MG63 (cell line): ENCODE results near the gene TFDP1. TPM values are rescaled to one million over a fixed set of nuclear protein-coding genes. Genes with fewer than 3 reads are reported as not detected.

Source experiments
- DNase-seq: peaks from one replicate; pipeline ENCODE4 v3.0.0-alpha.2; 2020
- H3K27me3 ChIP-seq: fragments of 250-450 bp; sonication (Bioruptor Pico); 2 replicates; pipeline ENCODE4 v1.5.1; 2020; ENCODE audit warnings: mild to moderate bottlenecking, moderate library complexity
- H3K36me3 ChIP-seq: fragments of 250-450 bp; sonication (Bioruptor Pico); 2 replicates; pipeline ENCODE4 v1.5.1; 2020; ENCODE audit warnings: mild to moderate bottlenecking, moderate library complexity
- H3K4me3 ChIP-seq: fragments of 250-450 bp; sonication (Bioruptor Pico); 2 replicates; pipeline ENCODE4 v1.5.1; 2020; ENCODE audit warnings: mild to moderate bottlenecking, moderate library complexity
- H3K9me3 ChIP-seq: fragments of 250-450 bp; sonication (Bioruptor Pico); 2 replicates; pipeline ENCODE4 v1.5.1; 2020; ENCODE audit warnings: mild to moderate bottlenecking, moderate library complexity
- total RNA-seq: library from RNA; depleted of rRNA; stranded (reverse); fragments of >200 nt; shearing (Covaris generic); gene quantifications from 2 replicates; pipeline ENCODE4 v1.2.3, GENCODE V29; 2014; ENCODE audit warnings: low replicate concordance; rRNA removed

TFDP1 gene
- 38.3 and 131 TPM in 2 replicates for total RNA-seq

DNA sequence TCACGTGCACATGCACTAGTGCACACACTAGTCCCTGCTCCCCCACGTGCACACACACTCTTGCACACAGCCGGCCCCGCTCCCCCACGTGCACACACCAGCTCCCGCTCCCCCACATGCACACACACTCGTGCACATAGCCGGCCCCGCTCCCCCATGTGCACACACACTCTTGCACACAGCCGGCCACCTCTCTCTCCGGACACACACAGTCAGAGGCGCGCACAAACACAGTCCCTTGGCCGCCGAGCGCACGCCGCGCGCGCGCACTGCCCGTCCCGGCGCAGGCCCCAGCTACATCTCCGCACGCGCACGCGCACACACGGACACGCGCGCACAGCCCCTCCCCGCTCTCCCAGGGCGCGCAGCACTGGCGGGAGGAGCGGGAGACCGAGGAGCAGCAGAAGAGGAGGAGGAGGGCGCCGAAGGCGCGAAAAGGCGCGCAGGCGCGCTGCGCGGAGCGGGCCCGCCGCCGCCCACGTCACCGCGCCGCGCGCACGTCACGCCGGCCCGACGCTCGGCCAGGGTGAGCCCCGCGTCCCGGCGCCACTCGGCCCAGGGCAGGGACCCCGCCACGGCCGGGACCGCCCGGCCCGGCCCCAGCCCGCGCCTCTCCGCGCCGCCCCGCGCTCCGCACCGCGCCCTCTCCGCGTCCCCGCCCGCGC lies at the start of gene TFDP1:
TFDP1 (plus strand) TSS at position 549 of the 665 bp plus-strand sequence. CDS start 1,085 bp downstream, outside the sequence.
- Histone ChIP-seq H3K9me3 (no peaks in the 10 kb centered on the region), H3K4me3 (peak within 1 kb of the TSS; percentile 63), H3K36me3 (peaks cover 28% of the 10 kb centered on the region), H3K27me3 (no peaks in the 10 kb centered on the region)
- peak; percentile 92 for DNase-seq

GRCh38 chr13:113535381-113535781 lies 49.2 kb upstream of the TFDP1 start:
- DNase-seq = no peak
- H3K9me3 ChIP-seq = no peaks in the 10 kb centered on the region
- peaks cover 41% of the 10 kb centered on the region for H3K36me3 ChIP-seq
- H3K27me3 ChIP-seq = no peaks in the 10 kb centered on the region
- no peak overlapping the region for H3K4me3 ChIP-seq

GRCh38 chr13:113536461-113537110 lies 48.0 kb upstream of the TFDP1 start:
- DNase-seq = no peak
- H3K27me3 ChIP-seq = no peaks in the 10 kb centered on the region
- peaks cover 32% of the 10 kb centered on the region for H3K36me3 ChIP-seq
- no peak overlapping the region for H3K4me3 ChIP-seq
- H3K9me3 ChIP-seq = no peaks in the 10 kb centered on the region

DNA sequence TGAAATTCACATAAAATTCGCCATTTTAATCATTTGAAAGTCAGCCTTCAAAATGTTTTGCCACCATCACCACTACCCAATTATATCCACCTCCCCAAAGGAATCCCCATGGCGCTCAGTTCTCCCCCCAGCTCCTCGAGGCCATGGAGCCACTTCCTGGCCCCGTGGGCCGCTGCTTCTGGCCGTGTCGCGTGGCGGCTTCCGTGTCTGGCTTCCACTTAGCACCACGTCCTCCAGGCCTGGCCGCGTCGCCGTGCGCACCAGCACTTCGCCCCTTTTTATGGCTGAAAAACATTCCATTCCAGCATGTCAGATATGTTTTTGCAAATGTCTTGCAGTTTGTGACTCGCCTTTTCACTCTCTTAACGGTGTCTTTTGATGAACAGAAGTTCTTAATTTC lies 47.3 kb upstream of the TFDP1 start:
- Histone ChIP-seq H3K9me3 (no peaks in the 10 kb centered on the region), H3K27me3 (no peaks in the 10 kb centered on the region), H3K4me3 (no peak overlapping the region), H3K36me3 (peaks cover 29% of the 10 kb centered on the region)
- DNase-seq = no peak

DNA sequence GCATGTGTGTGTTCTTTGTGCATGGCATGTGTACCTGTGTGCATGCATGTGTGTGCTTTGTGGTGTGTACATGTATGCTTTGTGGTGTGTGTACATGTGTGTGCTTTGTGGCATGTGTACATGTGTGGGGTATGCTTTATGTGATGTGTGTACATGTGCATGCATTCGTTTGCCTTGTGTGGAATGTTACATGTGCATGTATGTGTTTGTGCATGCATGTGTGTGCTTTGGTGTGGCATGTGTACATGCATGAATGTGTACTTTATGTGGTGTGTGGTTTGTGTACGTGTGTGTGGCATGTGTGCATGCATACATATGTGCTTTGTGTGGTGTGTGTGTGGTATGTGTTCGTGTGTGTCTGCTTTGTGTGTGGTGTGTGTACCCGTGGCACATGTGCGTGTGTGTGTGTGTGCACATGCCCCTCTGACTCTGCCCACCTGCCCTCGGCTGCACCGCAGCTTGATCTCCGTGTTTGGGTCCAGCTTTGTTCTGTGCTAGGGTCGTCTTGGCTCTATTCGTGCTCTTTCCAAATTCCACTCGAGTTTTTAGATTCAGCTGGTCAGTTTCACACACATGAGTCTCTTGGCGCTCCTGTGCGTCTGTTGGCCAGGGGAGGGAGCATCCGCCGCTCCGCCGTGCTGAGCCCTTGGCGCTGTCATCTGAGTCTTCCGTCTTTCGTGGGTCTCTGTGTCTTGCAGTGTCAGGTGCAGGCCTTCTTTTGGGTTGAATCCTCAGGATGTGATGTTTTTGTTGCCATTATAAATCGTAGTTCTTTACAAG lies 46.5 kb upstream of the TFDP1 start:
- Histone ChIP-seq H3K27me3 (no peaks in the 10 kb centered on the region), H3K4me3 (no peak overlapping the region), H3K36me3 (peaks cover 29% of the 10 kb centered on the region), H3K9me3 (no peaks in the 10 kb centered on the region)
- DNase-seq = no peak

DNA sequence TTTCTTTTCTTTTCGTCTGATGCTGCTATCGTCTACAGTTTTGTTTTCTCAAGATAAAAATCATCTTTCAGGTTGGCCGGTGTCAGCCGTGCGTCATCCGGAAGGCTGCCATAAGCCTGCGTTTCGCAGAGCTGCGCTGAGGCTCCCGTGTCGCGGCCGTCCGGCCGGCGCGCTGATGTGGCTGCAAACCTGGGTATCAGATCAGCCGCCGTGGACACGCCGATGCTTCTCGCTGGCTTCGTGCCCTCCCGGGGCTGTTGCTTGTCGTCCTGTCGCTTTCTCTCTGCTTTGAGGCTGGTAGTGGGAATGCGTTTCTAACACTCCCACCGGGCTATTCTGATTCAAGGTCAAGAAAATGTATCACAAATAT lies 45.9 kb upstream of the TFDP1 start:
- H3K4me3 ChIP-seq = no peak overlapping the region
- no peak for DNase-seq
- H3K9me3 ChIP-seq = no peaks in the 10 kb centered on the region
- no peaks in the 10 kb centered on the region for H3K27me3 ChIP-seq
- H3K36me3 ChIP-seq = peaks cover 29% of the 10 kb centered on the region

GRCh38 chr13:113539176-113539575 lies 45.4 kb upstream of the TFDP1 start:
- Histone ChIP-seq H3K9me3 (no peaks in the 10 kb centered on the region), H3K27me3 (no peaks in the 10 kb centered on the region), H3K4me3 (no peak overlapping the region), H3K36me3 (peaks cover 29% of the 10 kb centered on the region)
- no peak for DNase-seq

DNA sequence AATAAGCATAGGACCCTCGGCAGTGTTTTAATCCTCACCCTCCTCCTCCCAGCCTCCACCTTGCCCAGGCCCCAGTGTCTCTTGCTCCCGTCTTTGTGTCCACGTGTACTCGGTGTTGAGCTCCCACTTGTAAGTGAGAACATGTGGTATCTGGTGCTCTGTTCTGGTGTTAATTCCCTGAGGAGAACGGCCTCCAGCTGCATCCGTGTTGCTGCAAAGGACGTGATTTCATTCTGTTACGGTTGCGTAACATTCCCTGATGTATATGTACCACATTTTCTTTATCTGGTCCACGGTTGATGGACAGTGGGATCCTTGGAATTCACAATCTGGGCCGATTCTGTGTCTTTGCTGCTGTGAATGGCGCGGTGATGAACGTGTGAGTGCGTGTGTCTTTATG lies 44.7 kb upstream of the TFDP1 start:
- no peak overlapping the region for H3K4me3 ChIP-seq
- no peaks in the 10 kb centered on the region for H3K9me3 ChIP-seq
- H3K27me3 ChIP-seq = no peaks in the 10 kb centered on the region
- no peak for DNase-seq
- H3K36me3 ChIP-seq = peaks cover 26% of the 10 kb centered on the region

- H3K27me3 ChIP-seq = no peaks in the 10 kb centered on the region
- no peaks in the 10 kb centered on the region for H3K9me3 ChIP-seq
- H3K36me3 ChIP-seq = peaks cover 24% of the 10 kb centered on the region
- H3K4me3 ChIP-seq = no peak overlapping the region
- no peak for DNase-seq
Observed at GRCh38 chr13:113540523-113540922, 44.0 kb upstream of the TFDP1 start.

- Histone ChIP-seq H3K9me3 (no peaks in the 10 kb centered on the region), H3K27me3 (no peaks in the 10 kb centered on the region), H3K36me3 (peaks cover 19% of the 10 kb centered on the region), H3K4me3 (no peak overlapping the region)
- DNase-seq = no peak
Observed at GRCh38 chr13:113542751-113543424, 41.7 kb upstream of the TFDP1 start.

DNA sequence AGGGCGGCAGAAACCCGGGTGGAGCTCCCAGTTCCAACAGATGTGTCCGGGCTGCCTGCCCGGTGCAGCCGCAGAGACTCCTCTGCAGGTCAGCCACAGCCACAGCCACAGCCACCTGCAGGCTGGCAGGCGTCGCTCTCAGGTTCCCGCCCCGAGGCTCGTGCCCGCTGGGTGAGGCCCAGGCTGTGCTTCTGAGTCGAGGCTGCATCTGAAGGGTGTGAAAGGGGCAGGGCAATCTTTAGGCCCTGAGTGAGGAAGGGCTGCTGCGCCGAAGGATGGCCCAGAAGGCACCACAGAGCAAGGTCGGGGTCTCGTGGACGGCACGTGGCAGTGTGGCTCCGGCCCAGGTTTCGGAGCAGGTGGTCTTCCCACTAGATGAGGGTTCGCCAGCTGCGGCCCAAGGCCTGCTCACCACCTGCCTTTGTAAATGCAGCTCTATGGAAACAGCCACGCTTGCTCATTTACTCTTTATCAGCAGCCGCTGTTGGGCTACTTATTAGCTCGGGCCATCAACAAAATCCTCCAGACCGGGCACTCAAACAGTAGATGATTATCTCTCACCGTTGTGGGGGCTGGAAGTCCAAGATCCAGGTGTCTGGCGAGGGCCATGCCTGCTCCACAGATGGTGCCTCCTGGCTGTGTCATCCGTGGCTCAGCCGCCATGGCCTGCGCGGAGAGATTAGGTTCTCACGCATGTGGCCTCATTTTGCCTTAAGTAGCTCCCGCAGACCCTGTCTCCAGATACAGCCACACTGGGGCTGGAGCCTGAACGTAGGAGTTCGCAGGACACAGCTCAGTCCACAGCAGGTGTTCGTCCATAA lies 40.3 kb upstream of the TFDP1 start:
- Histone ChIP-seq H3K36me3 (peaks cover 12% of the 10 kb centered on the region), H3K27me3 (no peaks in the 10 kb centered on the region), H3K9me3 (no peaks in the 10 kb centered on the region), H3K4me3 (no peak overlapping the region)
- no peak for DNase-seq

GRCh38 chr13:113544896-113545295 lies 39.7 kb upstream of the TFDP1 start:
- DNase-seq = no peak
- Histone ChIP-seq H3K27me3 (no peaks in the 10 kb centered on the region), H3K36me3 (peaks cover 8% of the 10 kb centered on the region), H3K4me3 (no peak overlapping the region), H3K9me3 (no peaks in the 10 kb centered on the region)

GRCh38 chr13:113545455-113545930 lies 39.1 kb upstream of the TFDP1 start:
- Histone ChIP-seq H3K4me3 (no peak overlapping the region), H3K36me3 (peaks cover 6% of the 10 kb centered on the region), H3K9me3 (no peaks in the 10 kb centered on the region), H3K27me3 (no peaks in the 10 kb centered on the region)
- no peak for DNase-seq

DNA sequence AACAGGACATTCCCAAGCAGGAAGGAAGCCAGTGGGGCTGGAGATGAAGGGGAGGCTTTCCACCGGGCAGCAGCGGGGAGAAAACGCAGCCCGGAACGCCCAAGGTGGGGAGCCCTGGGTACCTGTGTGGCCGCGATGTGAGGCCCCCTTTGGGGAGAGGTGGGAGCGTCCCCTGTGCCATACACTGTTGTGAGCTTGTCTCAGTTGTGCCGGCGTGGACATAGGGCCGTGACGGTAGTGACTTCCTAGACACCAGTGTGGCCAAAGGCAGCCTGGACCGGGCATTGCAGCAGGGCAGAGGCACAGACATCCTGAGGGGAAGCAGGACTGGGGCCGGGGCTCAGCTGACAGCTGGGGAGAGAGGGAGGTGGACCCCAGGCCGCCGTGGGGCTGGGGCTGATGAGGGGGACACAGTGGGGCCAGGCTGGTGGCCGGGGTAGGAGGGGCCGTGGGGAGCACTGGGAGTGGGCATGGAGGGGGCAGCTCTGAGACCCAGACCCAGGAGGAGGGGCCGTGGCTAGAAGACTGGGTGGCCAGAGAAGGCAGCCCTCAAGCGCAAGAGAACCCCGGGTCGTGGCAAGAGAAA lies 38.5 kb upstream of the TFDP1 start:
- no peak overlapping the region for H3K4me3 ChIP-seq
- no peak for DNase-seq
- peaks cover 9% of the 10 kb centered on the region for H3K36me3 ChIP-seq
- H3K27me3 ChIP-seq = no peaks in the 10 kb centered on the region
- H3K9me3 ChIP-seq = no peaks in the 10 kb centered on the region

DNA sequence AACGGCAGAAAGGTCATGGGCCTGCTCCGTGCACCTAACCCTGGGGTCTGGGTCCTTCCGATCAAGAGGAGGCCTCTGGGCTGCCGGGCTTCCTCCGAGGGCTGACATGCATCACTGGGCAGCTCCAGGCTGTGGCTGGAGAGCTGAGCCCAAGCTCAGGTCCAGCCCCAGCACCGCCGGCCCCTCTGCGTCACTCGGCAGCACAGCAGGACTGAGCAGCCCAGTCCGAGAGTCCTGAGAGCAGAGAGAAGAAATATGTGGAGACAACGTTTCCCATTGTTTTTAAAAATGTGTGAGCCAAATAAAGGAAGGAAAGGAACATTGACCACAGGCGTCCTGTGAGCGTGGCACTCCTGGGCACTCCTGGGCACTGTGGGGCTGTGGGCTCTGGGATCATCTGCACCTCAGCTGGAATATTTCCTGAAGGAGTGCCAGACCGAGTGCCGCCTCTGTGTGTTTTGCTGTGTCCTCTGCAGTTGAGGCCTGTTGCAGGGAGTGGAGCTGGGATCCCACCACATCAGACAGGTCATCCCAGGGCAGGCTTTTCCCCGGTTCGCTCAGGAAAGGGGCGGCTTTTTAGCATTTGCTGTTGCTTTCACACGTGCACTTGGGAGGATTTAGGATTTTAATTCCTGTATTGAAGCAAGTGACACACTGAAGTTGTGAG lies 37.8 kb upstream of the TFDP1 start:
- Histone ChIP-seq H3K27me3 (no peaks in the 10 kb centered on the region), H3K9me3 (no peaks in the 10 kb centered on the region), H3K36me3 (peaks cover 10% of the 10 kb centered on the region; the same call in 1 of the 2 replicates), H3K4me3 (no peak overlapping the region)
- no peak for DNase-seq
